Cerebellar cortex (tissue), 1 donor: ENCODE measurements around the gene PYURF.
A peak's percentile ranks its signal among the peaks of the same experiment; 100 is the strongest.

ENCODE experiments used
- DNase-seq: peaks from one replicate; pipeline ENCODE4 v3.0.0-alpha.2; 2015; ENCODE audit warnings: low spot score

Gene PYURF

GRCh38 chr4:88523325-88524129, at the start of gene PYURF:
TSS of gene PYURF (minus strand) at chr4:88523776. CDS start at chr4:88523700, 76 bp downstream.
- DNase-seq: peak; percentile 93

GRCh38 chr4:88570001-88570400, 46.4 kb upstream of the PYURF start:
- no peak for DNase-seq

GRCh38 chr4:88567591-88567990, 44.0 kb upstream of the PYURF start:
- DNase-seq: no peak

GRCh38 chr4:88549815-88550214, 26.2 kb upstream of the PYURF start:
- DNase-seq: no peak

GRCh38 chr4:88539322-88540068, 15.9 kb upstream of the PYURF start:
- peak; percentile 28 for DNase-seq

- no peak for DNase-seq
Observed at GRCh38 chr4:88537709-88538108, 14.1 kb upstream of the PYURF start.

GRCh38 chr4:88535090-88535755, 11.6 kb upstream of the PYURF start:
- DNase-seq: no peak

GRCh38 chr4:88533937-88534750, 10.6 kb upstream of the PYURF start:
- DNase-seq: no peak

GRCh38 chr4:88533088-88533790, 9.7 kb upstream of the PYURF start:
- DNase-seq: no peak

GRCh38 chr4:88531549-88531948, 8.0 kb upstream of the PYURF start:
- DNase-seq: no peak

- DNase-seq: no peak
Observed at GRCh38 chr4:88528861-88529260, 5.3 kb upstream of the PYURF start.

- DNase-seq: no peak
Observed at GRCh38 chr4:88527787-88528186, 4.2 kb upstream of the PYURF start.

- peak; percentile 46 for DNase-seq
Observed at GRCh38 chr4:88526221-88526815, 2.7 kb upstream of the PYURF start.

- DNase-seq: peak; percentile 22
Observed at GRCh38 chr4:88524171-88524570, 595 bp upstream of the PYURF start.

- DNase-seq: peak; percentile 42
Observed at GRCh38 chr4:88522702-88523324, 763 bp downstream of the PYURF start.

- DNase-seq: no peak
Observed at GRCh38 chr4:88518911-88519310, 4.7 kb downstream of the PYURF start.

- no peak for DNase-seq
Observed at GRCh38 chr4:88517825-88518224, 5.8 kb downstream of the PYURF start.

- no peak for DNase-seq
Observed at GRCh38 chr4:88516746-88517145, 6.8 kb downstream of the PYURF start.

GRCh38 chr4:88514557-88515511, 8.7 kb downstream of the PYURF start:
- DNase-seq: no peak
